Testis (tissue), 3 donors: ENCODE measurements around the gene BAD. TPM values are rescaled to one million over a fixed set of nuclear protein-coding genes. Genes with fewer than 3 reads are reported as not detected.

ENCODE experiments used
- DNase-seq: peaks from one replicate; pipeline ENCODE4 v3.0.0-alpha.2; 2019
- H3K27ac ChIP-seq, 2 donors: fragments of 200-600 bp; sonication (generic); one replicate each; pipeline ENCODE4 v1.5.1; 2019
- H3K27me3 ChIP-seq: fragments of 200-600 bp; sonication (generic); one replicate; pipeline ENCODE4 v1.5.1; 2019
- H3K36me3 ChIP-seq: fragments of 200-600 bp; sonication (generic); one replicate; pipeline ENCODE4 v1.5.1; 2017; ENCODE audit warnings: low read depth; ENCODE audit errors: missing control alignments
- H3K4me1 ChIP-seq: fragments of 200-600 bp; sonication (generic); one replicate; pipeline ENCODE4 v1.5.1; 2019
- H3K4me3 ChIP-seq, 2 donors: fragments of 200-600 bp; sonication (generic); one replicate each; pipeline ENCODE4 v1.5.1; 2017 to 2019
- H3K9me3 ChIP-seq: fragments of 200-600 bp; sonication (generic); one replicate; pipeline ENCODE4 v1.5.1; 2017
- CTCF ChIP-seq, 3 experiments: fragments of 450-650 bp in 2 of 3; fragments of 200-600 bp in 1 of 3; sonication (generic) in 1 of 3; IDR thresholded peaks; one replicate each; pipeline ENCODE4 v1.5.1; 2016 to 2019; ENCODE audit warnings: antibody characterized with exemption in 3 of 3, mild to moderate bottlenecking in 2 of 3, moderate library complexity in 1 of 3
- POLR2A ChIP-seq: fragments of 450-650 bp; IDR thresholded peaks from one replicate; pipeline ENCODE4 v1.6.1; 2017; ENCODE audit warnings: antibody characterized with exemption, mild to moderate bottlenecking, moderate library complexity
- WGBS, 2 donors: methylation state at CpG; one replicate each; pipeline ENCODE4 v1.1.5; 2018; 5-methylcytosine and 5-hydroxymethylcytosine counted together
- intact Hi-C: fragments of 100-400 bp; cut with DNase I; formaldehyde crosslinking; loops from one replicate; pipeline ENCODE4 v1.15.1; 2023; ENCODE audit warnings: low total_unique reads
- polyA plus RNA-seq: library from polyadenylated mRNA; stranded (reverse); fragments of 350-450 nt; fragmentation: Illumina TruSeq; extraction: RNeasy Lipid Tissue Mini Kit (QIAGEN cat#74804); gene quantifications from one replicate; pipeline ENCODE4 v1.2.3, GENCODE V29; 2014; ENCODE audit warnings: low read depth, low replicate concordance; ENCODE audit not compliant: insufficient read depth
- total RNA-seq, 2 donors: library from RNA; depleted of rRNA; stranded (reverse); fragments of >200 nt; gene quantifications; one replicate each; pipeline ENCODE4 v1.2.3, GENCODE V29; 2016

BAD gene
- total and polyA plus RNA-seq, 3 donors from 2014 or later: 85.2 to 110 (median 88.7) TPM

- H3K27ac ChIP-seq: peak overlapping the region; percentile 76 to 95
- H3K4me1 ChIP-seq: peaks cover 27% of the 10 kb centered on the region
- H3K9me3 ChIP-seq: no peaks in the 10 kb centered on the region
- DNase-seq: peak; percentile 97
- TF ChIP-seq POLR2A: no peak
- TF ChIP-seq CTCF (IDR thresholded peaks at IDR 0.05): peak; percentile 80 to 90 (median 90)
- intact Hi-C loops: no loop called here
- 1% methylated on average over 37 to 46 of the region's 46 CpGs for WGBS, 2 donors
- H3K4me3 ChIP-seq: peak overlapping the region; percentile 67 to 74
- no peaks in the 10 kb centered on the region for H3K36me3 ChIP-seq
- no peaks in the 10 kb centered on the region for H3K27me3 ChIP-seq
These were observed 20.0 kb upstream of the BAD start for GRCh38 chr11:64304316-64305072.

GRCh38 chr11:64304032-64304315, 19.5 kb upstream of the BAD start:
- Histone ChIP-seq H3K4me3 (peak overlapping the region; percentile 67 to 74), H3K27ac (peak overlapping the region; percentile 76 to 95), H3K36me3 (no peaks in the 10 kb centered on the region), H3K27me3 (no peaks in the 10 kb centered on the region), H3K4me1 (peaks cover 33% of the 10 kb centered on the region), H3K9me3 (no peaks in the 10 kb centered on the region)
- intact Hi-C loops: no loop called here
- TF ChIP-seq POLR2A (no peak), CTCF (IDR thresholded peaks at IDR 0.05) (no peak)
- DNase-seq: no peak
- WGBS, 2 donors: 47% methylated on average over 5 of the region's 5 CpGs; no CpG with 5 or more reads in 1 of the 2 donors

GRCh38 chr11:64303109-64304031, 18.9 kb upstream of the BAD start:
- Histone ChIP-seq H3K27me3 (no peaks in the 10 kb centered on the region), H3K27ac (peak overlapping the region; percentile 76 to 95), H3K4me3 (no peak overlapping the region), H3K4me1 (peaks cover 33% of the 10 kb centered on the region), H3K9me3 (no peaks in the 10 kb centered on the region), H3K36me3 (no peaks in the 10 kb centered on the region)
- no peak for DNase-seq
- TF ChIP-seq CTCF (IDR thresholded peaks at IDR 0.05) (no peak), POLR2A (no peak)
- intact Hi-C loops: no loop called here
- WGBS, 2 donors: 71 to 85% methylated on average over 12 to 13 of the region's 13 CpGs

GRCh38 chr11:64299847-64300648, 15.6 kb upstream of the BAD start, which contains the start of gene CATSPERZ:
CATSPERZ (plus strand) TSS chr11:64300358; CDS start chr11:64300411, 53 bp downstream.
- Histone ChIP-seq H3K9me3 (no peaks in the 10 kb centered on the region), H3K4me1 (peaks cover 26% of the 10 kb centered on the region), H3K27me3 (no peaks in the 10 kb centered on the region), H3K36me3 (no peaks in the 10 kb centered on the region), H3K27ac (peak within 1 kb of the TSS; percentile 53 to 81), H3K4me3 (peak within 1 kb of the TSS; percentile 32)
- intact Hi-C loops: loop anchor here (10.0 kb wide), 1 partner anchor 95 kb away; the partner anchor contains the start of gene FERMT3
- TF ChIP-seq CTCF (IDR thresholded peaks at IDR 0.05) (no peak), POLR2A (no peak)
- DNase-seq: no peak
- WGBS, 2 donors: 10 to 16% methylated on average over 43 to 54 of the region's 54 CpGs
